GM12892 (cell line): ENCODE results near the gene CBX5.
A peak's percentile ranks its signal among the peaks of the same experiment; 100 is the strongest.
"Not testable (repeated sequence)": the region's sequence is repeated elsewhere in the genome, so short reads cannot be mapped to it uniquely, and the experiment has no call there.

Source experiments
- DNase-seq: peaks from one replicate; pipeline ENCODE4 v3.0.0; 2011; ENCODE audit not compliant: insufficient read length
- FAIRE-seq: peaks from 2 replicates; lab custom pipeline; 2011; peaks lifted over from hg19 to GRCh38; lab: Jason Lieb, UNC
- POLR2A ChIP-seq: IDR thresholded peaks from 2 replicates; pipeline ENCODE4 v1.6.1; 2011; ENCODE audit warnings: low read depth, low read length, control low read depth
- POLR2AphosphoS5 ChIP-seq: IDR thresholded peaks from 2 replicates; pipeline ENCODE4 v1.6.1; 2011; ENCODE audit warnings: low read depth, low read length, control low read depth
- TAF1 ChIP-seq: IDR thresholded peaks from 2 replicates; pipeline ENCODE4 v1.6.1; 2011; ENCODE audit warnings: low read depth, mild to moderate bottlenecking, control low read depth, low read length, borderline replicate concordance

The CBX5 gene

DNA sequence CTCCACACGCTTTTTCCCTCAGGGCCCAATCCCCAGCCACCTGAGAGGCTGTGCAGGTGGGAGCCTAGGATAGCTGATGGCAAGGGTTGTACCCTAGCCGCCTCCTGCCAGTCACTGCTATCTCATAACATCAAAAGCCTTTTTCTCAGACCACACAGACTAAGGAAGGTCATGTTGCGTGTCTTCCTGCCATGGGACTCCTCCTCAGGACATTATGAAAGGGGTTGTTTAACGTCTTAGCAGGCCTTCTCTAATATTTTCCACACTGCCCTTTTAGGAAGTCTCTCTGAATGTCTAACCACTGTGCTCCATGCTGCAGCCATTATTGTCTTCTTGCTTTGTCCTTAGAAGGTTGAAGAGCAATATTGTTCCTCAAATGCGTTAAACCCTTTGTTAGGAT, 83.5 kb downstream of the CBX5 start:
- FAIRE-seq: no peak
- no peak for DNase-seq
- TF ChIP-seq POLR2A (no peak), TAF1 (no peak), POLR2AphosphoS5 (no peak)

- no peak for FAIRE-seq
- DNase-seq: no peak
These were observed 84.1 kb downstream of the CBX5 start for GRCh38 chr12:54195737-54196347.

GRCh38 chr12:54195080-54195736, 84.7 kb downstream of the CBX5 start:
- DNase-seq: no peak
- FAIRE-seq: no peak
- TF ChIP-seq POLR2AphosphoS5 (no peak), POLR2A (no peak), TAF1 (no peak)

More at GRCh38 chr12:54195737-54196347, 84.1 kb downstream of the CBX5 start:
- TF ChIP-seq TAF1 (no peak), POLR2AphosphoS5 (no peak), POLR2A (no peak)

DNA sequence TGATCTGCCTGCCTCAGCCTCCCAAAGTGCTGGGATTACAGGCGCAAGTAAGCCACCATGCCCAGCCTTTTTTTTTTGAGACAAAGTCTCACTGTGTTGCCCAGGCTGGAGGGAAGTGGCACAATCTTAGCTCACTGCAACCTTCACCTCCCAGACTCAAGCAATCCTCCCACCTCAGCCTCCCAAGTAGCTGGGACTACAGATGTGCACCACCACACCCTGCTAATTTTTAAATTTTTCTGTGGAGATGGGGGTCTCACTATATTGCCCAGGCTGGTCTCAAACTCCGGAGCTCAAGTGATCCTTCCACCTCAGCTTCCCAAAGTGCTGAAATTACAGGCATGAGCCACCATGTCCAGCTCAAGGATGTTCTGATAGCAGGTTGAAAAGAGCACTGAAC, 85.3 kb downstream of the CBX5 start:
- DNase-seq, FAIRE-seq: not testable (repeated sequence)

GRCh38 chr12:54193434-54193833, 86.5 kb downstream of the CBX5 start:
- no peak for FAIRE-seq
- DNase-seq: no peak
- TF ChIP-seq TAF1 (no peak), POLR2AphosphoS5 (no peak), POLR2A (no peak)

DNA sequence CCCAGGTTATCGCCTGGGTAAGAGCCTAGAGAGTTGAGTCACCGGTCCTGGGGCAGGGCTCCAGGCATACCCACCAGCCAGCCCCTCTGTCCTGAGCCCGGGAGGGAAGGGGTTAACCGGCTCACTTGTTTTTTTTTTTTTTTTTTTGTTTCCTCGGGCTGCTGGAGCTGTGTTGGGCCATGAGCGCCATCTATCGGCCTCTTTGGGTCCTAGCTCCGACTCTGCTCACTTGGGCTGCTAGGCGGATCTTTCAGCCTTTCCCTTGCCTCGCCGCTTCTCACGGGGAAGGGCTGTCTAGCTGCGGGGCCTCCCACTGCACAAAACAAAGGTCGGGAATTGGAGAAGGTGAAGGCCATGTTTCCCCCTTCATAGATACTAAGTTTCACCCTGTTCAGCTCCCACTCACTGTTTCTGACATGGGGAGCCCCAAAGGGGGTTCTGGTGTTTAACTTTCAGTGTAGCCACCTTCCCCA, 88.3 kb downstream of the CBX5 start:
- TF ChIP-seq TAF1 (no peak), POLR2A (no peak), POLR2AphosphoS5 (no peak)
- no peak for FAIRE-seq
- peak; percentile 65 for DNase-seq

- TF ChIP-seq POLR2AphosphoS5 (no peak), TAF1 (no peak), POLR2A (no peak)
- FAIRE-seq (no peak), DNase-seq (no peak)
These were observed 88.8 kb downstream of the CBX5 start for GRCh38 chr12:54191126-54191525.

DNA sequence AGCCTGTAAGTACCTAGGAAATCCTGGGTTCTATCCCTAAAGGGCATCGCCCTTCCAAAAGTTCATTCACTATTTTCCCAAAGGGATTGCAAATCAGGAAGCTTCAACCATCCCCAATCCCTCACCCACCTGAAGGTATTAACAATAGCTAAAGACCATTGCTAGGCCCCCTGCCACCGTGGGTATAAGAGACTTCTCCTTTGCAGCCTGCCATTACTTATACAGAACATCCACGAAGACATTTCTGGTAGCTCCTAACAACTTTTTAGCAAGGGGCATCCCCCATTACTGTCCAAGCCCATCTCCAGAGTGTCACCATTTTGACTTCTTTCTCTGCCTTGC, 90.8 kb downstream of the CBX5 start:
- FAIRE-seq: no peak
- DNase-seq: no peak

DNA sequence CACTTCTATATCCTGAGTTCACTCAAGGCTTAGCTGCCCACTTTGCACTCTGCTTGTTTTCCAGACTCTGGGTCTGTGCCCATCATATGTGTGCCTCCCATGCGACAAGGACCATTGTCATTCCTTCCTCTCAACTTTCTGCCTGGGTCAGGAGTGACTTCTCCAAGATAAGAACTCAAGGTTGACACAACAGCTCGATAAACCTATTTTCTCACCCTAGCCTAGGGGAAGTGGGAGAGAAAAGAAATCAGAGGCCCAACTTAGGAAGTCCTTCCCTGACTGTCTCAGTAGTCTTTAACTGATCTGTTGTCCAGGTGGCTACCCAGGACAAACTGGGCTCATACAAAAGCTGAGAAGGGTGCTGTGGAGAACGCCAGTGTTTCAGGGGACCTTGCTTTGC, 92.8 kb downstream of the CBX5 start:
- no peak for FAIRE-seq
- TF ChIP-seq POLR2A (no peak), POLR2AphosphoS5 (no peak), TAF1 (no peak)
- no peak for DNase-seq

More for the DNA sequence above, 90.8 kb downstream of the CBX5 start:
- TF ChIP-seq POLR2AphosphoS5 (no peak), TAF1 (no peak), POLR2A (no peak)

DNA sequence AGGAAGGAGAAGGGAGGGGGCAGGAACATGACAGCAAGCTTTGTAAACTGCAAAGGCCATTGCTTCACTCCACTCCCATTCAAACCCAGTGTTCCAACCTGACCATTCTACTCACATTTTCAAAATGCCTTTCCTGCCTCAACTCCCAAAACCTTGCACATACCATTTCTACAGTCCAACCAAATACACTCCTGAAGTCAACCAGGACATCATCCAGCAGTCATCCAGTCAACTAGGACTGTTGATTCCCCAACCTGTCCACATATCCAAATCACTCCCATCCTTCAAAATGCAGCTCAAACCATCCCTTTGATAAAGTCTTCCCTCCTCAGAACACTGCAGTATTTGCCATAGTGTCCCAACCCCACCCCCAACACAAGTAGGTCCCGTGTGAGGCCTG, 94.0 kb downstream of the CBX5 start:
- DNase-seq (no peak), FAIRE-seq (no peak)
- TF ChIP-seq POLR2AphosphoS5 (no peak), POLR2A (no peak), TAF1 (no peak)

DNA sequence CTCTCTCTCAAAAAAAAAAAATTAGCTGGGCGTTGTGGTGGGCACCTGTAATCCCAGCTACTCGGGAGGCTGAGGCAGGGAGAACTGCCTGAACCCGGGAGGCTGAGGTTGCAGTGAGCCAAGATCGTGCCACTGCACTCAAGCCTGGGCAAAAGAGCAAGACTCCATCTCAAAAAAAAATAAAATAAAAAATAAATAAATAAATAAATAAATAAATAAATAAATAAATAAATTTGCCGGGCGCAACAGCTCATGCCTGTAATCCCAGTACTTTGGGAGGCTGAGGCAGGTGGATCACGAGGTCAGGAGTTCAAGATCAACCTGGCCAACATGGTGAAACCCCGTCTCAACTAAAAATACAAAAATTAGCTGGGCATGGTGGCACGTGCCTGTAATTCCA, 94.6 kb downstream of the CBX5 start:
- DNase-seq, FAIRE-seq: not testable (repeated sequence)

GRCh38 chr12:54184024-54184805, 95.7 kb downstream of the CBX5 start:
- DNase-seq: no peak
- no peak for FAIRE-seq
- no peak for TF ChIP-seq POLR2AphosphoS5
- no peak for TF ChIP-seq TAF1
- no peak for TF ChIP-seq POLR2A
